Activated CD4-positive, CD25-positive, alpha-beta regulatory T cell treated with anti-CD3 and anti-CD28 coated beads, Interleukin-2, amount 50 U/mL, for 16 hours (primary cell): Measurements from ENCODE around the gene E2F1.
"Not testable (repeated sequence)": the region's sequence is repeated elsewhere in the genome, so short reads cannot be mapped to it uniquely, and the experiment has no call there.

Experiments
- DNase-seq: peaks from one replicate; pipeline ENCODE4 v3.0.0-alpha.2; 2020; ENCODE audit warnings: low read depth, low spot score

Gene E2F1

DNA sequence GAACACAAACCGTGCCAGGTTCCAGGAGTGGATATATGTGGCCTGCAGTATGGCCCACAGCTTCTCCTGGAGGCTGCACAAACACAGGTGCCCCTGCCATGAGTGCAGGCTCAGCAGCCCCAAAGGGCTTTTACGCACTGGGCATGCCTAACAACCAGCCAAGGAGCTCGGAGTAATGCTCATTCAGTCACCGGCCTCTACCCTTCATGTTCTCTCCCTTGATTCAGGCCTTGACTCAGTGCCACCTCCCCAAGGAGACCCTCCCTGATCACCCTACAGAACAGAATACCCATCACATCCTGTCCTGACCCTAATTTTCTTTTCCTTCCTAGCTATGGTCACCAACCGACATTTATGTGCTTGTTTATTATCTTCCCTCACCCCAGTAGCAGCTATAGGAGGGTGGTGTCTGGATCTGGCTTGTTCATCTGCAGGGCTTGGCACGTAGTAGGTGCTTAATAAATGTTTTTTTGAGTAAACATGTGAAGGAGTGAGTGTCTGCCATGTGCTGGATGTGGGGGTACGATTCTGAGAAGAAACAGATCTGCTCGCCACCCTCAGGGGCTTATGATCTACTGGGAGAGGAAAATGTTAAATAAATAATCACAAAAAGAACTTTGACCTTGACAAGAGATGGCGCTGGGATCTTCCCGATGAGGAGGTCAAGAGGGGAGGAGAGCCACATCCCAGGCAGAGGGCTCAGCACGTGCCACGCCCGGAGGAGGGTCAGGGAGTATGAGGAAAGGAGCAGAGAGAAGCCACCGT lies 24.7 kb upstream of the E2F1 start:
- DNase-seq = no peak

DNA sequence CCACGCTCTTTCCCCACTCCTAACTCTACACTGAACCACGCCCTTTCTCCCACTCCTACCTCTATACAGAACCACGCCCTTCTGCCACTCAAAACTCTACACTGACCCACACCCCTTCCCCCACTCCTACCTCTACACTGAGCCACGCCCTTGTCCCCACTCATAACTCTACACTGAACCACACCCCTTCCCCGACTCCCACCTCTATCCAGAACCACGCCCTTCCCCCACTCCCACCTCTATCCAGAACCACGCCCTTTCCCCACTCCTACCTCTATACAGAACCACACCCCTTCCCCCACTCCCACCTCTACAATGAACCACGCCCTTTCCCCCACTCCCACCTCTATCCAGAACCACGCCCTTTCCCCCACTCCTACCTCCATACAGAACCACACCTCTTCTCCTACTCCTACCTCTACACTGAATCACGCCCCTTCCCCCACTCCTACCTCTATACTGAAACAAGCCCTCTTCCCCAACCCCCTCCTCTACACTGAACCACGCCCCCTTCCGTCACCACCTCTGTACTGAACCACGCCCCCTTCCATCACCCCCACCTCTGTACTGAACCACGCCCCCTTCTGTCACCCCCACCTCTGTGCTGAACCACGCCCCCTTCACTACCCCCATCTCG lies 23.8 kb upstream of the E2F1 start:
- no peak for DNase-seq

DNA sequence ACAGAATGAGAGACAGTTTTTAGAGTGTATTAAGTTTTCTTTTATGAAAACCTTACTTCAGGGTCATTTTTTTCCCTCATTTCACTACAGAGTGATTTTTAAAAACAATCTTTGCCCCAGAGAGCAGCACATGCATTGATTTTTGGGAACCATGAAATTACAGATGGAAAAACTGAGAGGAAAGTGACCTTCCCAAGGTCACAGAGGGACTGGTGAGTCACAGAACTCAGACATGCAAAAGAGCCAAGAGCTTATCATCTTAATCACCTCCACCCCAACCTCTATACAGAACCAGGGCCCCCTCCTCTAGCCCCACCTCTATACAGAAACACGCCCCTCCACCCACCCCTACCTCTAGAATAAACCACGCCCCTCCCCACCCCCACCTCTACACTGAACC lies 23.2 kb upstream of the E2F1 start:
- DNase-seq = no peak

DNA sequence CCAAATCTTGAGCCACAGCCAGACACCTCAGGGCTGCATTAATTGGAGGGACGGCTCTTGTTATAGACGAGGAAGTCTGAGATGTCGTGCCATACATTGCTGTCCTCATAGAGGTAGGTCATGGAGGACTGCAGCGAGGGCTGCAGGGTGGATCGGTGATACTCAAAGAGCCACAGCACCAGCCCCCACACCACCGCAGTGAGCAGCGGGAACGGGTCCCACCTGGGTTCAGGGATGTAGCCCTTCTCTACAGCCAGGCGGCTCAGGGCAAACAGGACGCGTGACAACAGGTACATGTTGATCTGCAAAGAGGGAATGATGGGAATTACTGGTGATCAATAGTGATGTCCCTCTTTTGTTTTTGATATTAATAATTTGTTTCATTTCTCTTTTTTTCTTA lies 21.5 kb upstream of the E2F1 start:
- DNase-seq = no peak

DNA sequence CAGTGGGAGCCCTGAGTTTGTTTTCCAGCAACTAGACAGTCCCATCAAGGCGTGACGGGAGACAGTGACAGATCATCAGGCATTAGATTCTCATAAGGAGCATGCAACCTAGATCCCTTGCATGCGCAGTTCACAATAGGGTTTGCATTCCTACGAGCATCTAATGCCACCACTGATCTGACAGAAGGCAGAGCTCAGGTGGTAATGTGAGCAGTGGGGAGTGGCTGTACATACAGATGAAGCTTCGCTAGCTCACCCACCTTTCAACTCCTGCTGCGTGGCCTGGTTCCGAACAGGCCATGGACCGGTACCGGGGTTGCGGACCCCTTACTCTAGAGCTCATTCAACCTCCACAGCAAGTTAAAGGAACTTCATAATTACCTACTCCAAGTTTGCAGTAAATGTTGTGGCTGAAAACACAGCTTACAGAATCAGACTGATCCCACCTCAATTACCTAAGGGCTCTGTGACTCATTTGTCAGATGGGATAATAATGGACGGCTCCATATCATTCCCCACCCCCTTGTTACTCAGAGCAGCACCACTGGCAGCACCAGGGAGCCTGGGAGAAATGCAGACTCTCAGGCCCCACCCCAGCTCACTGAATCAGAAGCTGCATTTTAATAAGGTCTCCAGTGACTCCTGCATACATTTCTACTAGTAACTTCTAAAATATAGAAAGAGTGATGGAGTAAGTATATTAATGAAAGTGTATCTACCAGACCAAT lies 18.2 kb upstream of the E2F1 start:
- no peak for DNase-seq

DNA sequence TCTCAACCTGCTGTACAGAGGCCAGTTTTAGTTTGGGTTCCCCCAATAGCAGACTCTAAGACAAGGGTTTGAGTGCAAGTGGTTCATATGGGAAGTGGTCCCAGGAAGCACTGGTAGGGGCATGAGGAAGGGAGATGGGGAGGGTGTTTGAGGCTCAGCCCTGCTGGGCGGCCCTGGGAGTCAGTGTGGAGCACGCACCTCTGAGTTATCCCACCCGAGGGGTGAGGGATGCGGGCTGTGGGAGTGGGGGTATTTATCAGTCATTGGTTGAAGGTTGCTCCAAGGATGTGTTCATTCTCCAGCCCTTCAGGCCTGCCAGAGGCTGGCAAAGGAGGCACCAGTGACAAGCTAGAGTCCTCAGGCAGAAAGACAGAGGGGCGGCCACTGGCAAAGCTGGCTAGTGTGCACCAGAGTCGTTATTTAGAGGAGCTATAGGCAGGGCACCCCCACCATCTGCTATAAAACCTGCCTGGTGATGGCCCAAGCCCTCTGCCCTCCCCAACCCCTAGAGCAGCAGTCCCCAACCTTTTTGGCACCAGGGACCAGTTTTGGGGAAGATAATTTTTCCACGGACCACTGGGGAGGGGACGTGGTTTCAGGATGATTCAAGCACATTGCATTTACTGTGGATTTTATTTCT lies 17.4 kb upstream of the E2F1 start:
- no peak for DNase-seq

DNA sequence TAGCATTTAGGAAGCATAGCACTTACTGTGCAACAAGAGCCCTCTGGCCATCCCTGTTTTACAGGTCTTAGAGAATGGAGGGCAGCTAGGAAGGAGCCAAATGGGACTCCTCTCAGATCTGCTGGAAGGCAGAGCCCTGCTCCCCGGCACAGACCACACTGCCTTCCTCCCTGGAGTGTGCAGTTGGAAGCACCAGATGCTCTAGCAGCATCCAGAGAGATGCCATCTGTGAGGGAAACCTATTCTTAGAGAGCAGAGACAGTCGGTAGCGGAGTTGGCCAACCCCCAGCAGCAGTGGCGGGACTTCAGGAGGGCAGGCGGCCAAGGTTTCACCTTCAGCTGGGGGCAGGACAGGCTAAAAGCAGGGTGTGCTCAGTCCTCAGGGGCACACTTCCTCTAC lies 16.7 kb upstream of the E2F1 start:
- no peak for DNase-seq

DNA sequence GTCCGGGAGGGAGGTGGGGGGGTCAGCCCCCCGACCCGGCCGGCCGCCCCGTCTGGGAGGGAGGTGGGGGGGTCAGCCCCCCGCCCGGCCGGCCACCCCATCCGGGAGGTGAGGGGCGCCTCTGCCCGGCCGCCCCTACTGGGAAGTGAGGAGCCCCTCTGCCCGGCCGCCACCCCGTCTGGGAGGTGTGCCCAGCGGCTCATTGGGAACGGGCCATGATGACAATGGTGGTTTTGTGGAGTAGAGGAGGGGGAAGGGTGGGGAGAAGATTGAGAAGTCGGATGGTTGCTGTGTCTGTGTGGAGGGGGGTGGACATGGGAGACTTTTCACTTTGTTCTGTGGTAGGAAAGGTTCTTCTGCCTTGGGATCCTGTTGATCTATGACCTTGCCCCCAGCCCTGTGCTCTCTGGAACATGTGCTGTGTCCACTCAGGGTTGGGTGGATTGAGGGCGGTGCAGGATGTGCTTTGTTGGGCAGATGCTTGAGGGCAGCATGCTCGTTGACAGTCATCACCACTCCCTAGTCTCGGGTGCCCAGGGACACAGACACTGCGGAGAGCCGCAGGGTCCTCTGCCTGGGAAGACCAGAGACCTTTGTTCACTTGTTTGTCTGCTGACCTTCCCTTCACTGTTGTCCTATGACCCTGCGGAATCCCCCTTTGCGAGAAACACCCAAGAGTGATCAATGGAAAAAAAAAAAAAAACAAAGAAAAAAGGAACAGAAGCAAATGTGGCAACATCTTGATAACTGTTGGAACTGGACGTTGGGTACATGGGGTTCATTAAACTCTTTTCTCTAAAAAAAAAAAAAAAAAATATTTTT lies 15.7 kb upstream of the E2F1 start:
- no peak for DNase-seq

DNA sequence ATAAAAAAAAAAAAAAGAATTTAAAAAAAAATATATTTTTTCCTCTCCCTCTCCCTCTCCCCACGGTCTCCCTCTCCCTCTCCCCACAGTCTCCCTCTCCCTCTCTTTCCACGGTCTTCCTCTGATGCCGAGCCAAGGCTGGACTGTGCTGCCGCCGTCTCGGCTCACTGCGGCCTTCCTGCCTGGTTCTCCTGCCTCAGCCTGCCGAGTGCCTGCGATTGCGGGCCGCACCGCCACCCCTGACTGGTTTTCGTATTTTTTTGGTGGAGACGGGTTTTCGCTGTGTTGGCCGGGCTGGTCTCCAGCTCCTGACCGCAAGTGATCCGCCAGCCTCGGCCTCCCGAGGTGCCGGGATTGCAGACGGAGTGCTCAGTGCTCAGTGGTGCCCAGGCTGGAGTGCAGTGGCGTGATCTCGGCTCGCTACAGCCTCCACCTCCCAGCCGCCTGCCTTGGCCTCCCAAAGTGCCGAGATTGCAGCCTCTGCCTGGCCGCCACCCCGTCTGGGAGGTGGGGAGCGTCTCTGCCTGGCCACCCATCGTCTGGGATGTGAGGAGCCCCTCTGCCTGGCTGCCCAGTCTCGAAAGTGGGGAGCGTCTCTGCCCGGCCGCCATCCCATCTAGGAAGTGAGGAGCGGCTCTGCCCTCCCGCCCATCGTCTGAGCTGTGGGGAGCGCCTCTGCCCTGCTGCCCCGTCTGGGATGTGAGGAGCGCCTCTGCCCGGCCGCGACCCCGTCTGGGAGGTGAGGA lies 14.7 kb upstream of the E2F1 start:
- not testable (repeated sequence) for DNase-seq

DNA sequence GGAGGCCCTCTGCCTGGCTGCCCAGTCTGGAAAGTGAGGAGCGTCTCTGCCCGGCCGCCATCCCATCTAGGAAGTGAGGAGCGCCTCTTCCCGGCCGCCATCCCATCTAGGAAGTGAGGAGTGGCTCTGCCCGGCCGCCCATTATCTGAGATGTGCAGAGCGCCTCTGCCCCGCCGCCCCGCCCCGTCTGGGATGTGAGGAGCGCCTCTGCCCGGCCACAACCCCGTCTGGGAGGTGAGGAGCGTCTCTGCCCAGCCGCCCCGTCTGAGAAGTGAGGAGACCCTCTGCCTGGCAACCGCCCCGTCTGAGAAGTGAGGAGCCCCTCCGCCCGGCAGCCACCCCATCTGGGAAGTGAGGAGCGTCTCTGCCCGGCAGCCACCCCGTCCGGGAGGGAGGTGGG lies 12.8 kb upstream of the E2F1 start:
- not testable (repeated sequence) for DNase-seq

DNA sequence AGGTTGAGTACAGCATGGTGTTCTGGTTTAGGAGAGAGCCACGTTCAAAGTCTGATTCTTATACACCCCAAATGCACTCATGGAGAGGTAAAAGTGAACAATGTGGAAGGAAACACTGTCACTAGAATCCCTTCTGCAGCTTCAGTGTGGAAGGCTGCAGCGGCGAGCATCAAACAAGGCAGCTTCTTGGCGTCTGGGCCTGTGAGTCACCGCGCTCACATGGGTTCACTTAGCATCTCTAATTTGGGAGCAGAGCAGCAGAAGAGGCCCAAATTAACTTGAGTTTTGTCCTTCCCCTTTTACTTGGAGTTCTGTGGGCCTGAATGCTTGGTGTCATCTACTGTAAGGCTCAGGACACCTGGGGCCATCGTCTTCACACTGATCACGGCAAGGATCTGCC lies 10.9 kb upstream of the E2F1 start:
- DNase-seq = no peak

DNA sequence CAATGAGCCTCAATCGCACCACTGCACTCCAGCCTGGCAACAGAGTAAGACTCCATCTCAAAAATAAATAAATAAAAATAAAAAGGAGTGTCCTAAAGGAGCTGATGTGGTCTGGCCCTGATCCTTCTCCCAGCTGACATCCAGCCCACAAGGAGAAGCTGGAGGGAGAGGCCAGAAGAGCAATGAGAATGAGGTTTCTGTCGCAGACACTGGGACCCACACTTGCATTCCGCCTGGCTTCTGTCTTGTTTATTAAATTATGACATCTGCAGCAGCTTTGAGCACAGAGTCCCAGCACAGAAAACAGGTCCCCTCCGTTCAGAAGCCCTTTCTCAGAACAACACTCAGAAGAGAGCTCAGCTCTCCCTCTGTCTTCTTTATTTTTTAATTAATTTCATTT lies 10.3 kb upstream of the E2F1 start:
- no peak for DNase-seq

DNA sequence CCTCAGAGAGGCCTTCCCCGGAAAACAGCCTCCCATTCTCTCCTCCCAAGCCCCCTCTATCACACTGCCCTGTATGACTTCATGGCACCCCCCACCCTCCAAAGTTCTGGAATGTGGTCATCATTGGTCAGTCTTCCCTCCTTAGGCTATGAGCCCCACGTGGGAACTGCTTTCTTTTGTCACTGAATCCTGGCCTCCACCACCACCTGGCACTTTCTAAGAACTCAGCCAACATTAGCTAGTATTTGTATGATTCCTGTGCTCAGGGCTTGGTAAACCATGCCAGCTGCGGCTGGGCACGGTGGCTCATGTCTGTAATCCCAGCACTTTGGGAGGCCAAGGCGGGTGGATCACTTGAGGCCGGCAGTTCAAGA lies 8.4 kb upstream of the E2F1 start:
- no peak for DNase-seq

DNA sequence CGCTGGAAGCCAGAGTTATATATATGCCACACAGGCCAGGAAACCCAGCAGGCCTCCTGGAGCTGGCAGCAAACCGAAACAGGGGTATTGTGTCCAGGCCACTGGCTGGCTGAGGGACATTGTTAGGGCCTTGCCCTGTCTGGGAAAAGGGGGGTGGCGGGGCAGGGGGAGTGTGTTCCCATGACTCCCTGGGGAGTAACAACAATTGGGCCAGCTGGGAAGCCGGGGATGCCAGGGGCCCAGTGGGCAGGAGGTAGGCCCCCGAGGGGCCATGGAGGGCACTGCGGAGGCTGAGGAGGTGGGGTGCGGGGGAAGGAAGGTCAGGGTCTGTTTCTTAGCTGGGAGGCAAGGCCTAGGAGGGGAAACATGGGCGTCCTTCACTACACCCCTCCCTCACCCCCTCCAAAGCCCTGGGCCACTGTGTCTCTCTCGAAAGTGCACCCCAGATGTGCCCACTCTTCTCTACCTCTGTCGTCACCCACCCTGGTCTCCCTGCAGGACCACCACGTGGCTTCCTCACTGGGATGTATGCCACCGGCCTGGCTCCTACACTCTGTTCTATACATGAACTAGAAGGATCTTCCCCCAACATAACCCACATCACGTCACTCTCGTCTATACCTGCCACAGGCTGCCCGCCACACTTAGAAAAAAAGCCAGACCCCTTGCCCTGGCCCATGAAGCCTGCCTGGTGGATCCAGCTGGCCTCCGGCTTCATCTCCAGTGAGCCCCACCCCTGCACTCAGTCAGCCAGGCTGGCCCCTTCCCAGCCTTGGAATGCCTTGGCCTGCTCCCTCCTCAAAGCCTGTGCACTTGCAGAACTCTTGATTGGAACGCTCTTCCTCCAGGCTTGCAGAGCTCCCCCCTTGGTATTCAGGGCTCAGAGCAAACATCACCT lies 7.8 kb upstream of the E2F1 start:
- no peak for DNase-seq

DNA sequence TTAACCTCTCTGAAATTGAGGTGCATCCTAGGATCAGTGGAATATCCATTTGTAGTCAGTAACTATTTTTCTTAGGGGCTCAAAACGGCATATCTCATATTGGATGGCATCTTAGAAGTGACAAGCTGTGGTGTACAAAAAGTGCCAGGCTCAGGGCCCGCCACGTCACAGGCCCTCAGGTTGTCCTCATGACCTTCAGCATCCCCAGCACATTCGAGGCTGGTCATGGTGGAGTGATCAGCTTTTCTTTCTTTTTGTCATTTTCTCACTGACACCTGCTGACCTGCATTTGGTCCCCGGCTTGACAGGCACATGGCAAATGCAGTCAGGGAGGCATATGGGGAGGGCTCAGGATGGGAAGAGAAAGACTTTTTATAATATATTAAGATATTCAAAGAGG lies 7.1 kb upstream of the E2F1 start:
- no peak for DNase-seq

DNA sequence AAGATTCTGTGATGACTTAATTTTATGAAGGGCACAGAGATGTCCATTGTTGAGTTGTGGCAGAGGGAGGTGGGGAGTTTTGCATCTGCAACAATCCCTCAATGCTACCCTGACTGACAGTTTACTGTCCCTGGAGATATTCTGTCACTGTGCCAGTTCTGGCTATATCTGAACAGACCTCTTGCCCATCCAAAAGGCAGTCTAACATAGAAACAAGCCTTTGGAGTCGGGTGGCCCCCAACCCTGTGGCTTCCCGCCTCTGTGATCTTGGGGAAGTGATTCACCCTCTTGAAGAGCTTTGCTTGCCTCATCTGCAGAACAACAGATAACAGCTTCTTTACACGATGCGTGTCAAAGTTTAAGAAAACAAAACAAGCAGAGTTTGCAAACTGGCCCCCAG lies 3.8 kb upstream of the E2F1 start:
- DNase-seq = no peak

DNA sequence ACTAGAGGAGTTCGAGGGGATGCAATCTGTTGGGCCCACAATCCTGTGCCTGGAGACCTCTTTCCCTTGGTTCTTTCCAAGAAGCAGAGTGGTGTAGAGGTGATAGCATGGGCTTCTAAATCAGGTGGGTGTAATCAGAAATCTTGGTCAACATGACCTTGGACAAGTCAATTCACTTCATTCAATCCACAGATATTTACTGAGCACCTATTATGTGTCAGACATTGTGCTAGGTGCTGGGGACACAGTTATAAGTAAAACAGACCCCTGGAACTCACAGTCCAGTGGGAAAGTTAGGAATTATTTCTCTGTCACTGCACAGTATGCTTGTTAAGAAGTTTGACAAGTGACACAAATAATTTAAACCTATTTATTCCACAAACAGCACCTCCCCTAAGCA lies 3.3 kb upstream of the E2F1 start:
- no peak for DNase-seq

DNA sequence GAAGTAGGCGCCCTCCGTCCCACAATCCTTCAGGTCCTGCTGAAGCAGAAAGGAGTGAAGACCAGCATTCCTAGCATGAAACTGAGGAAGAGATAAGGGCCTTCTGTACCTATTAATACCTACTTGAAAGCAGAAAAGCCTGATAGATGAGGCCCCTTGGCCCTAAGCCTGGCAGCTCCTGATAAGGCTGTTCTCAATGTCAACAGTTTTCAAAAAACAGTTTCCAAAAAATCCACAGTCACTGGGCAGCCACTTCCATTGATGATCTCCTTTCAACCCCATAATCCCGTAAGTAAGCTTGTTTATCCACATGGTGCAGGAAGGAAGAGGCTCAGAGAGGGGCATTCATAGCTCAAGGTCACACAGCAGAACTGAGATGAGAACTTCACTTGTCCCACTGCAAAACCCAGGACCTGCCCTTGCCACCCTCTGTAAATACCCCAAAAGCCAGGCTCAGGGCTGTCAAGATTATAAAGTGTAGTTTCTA lies 2.8 kb upstream of the E2F1 start:
- DNase-seq = no peak

DNA sequence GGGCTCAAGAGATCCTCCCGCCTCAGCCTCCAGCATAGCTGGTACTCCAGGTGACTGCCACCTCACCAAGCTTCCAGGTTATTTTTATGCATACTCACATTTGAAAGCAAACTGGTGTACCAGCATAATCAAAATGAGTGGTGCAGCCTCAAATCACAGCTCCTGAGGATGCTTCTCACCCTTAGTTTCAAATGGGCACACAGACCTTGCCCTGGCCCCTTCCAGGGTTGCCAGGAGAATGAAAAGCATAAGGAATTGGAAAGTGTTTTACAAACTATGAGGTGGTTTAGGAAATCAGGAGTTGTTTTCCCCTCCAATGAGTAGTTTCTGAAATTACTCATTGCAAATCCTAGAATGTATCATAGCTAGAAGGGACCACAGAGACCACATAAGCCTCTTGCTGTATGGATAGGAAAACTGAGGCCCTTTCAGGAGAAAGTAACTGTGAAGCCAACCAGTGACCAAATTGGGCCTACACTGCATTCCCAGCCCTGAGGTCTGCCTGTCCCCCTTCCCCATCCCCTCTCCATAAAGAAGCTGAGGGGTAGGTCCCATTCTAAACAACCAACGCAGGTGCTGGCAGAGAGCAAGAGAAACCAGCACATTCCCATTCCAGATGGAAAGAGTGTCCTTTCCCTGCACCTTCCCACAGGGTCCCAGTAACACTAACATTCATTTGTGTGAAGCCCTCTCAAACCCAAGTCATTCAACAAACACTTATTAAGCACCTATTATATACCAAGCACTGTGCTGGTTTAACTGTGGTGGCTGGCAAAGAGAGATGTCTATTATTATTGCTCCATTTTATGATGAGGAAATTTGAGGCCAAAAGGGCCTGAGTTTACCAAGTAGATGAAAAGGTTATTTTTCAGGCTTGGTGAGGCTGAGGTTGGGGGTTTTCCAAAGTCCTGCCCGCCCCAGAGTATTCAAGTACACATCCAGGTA lies 2.1 kb upstream of the E2F1 start:
- no peak for DNase-seq
